A549 (cell line): ENCODE results near the gene ATP6V0A4. TPM values are rescaled to one million over a fixed set of nuclear protein-coding genes. Genes with fewer than 3 reads are reported as not detected.

Source experiments
- ATAC-seq, 2 experiments: fragments of 200-7000 bp in 1 of 2; fragments of >200 bp in 1 of 2; cut with Nextera tagmentation in 1 of 2; cut with Tn5 transposase in 1 of 2; 3 replicates each; pipeline versions ENCODE4 v1.8.0 to v1.9.1; 2018 to 2020; ENCODE audit warnings: mild to moderate bottlenecking in 1 of 2, moderate library complexity in 1 of 2
- CTCF ChIA-PET: fragments of 300-600 bp; sonication (Branson Sonifier 250); formaldehyde crosslinking; extraction: SDS; loops from one replicate; lab custom pipeline; 2021; ENCODE audit warnings: antibody characterized with exemption, inconsistent platforms; lab: Yijun Ruan, JAX
- POLR2A ChIA-PET: fragments of 350-600 bp; formaldehyde crosslinking; extraction: SDS; loops from one replicate; lab custom pipeline; 2021; ENCODE audit warnings: antibody characterized with exemption, inconsistent platforms; lab: Yijun Ruan, JAX
- DNase-seq, 2 experiments: peaks; one replicate each; pipeline versions ENCODE4 v3.0.0 to v3.0.0-alpha.2; 2011 to 2016; ENCODE audit warnings: low read depth in 1 of 2, low spot score in 1 of 2
- FAIRE-seq: peaks from 2 replicates; lab custom pipeline; 2011; peaks lifted over from hg19 to GRCh38; lab: Jason Lieb, UNC
- H3K27ac ChIP-seq, 2 experiments: fragments of >200 bp; sonication (Bioruptor Twin); formaldehyde crosslinking; 3 replicates each; pipeline ENCODE4 v1.5.1; 2016 to 2017
- H3K4me1 ChIP-seq: fragments of >200 bp; sonication (Bioruptor Twin); formaldehyde crosslinking; 3 replicates; pipeline ENCODE4 v1.6.1; 2016
- H3K4me2 ChIP-seq: fragments of >200 bp; sonication (Bioruptor Twin); formaldehyde crosslinking; 3 replicates; pipeline ENCODE4 v1.6.1; 2016
- H3K4me3 ChIP-seq: fragments of >200 bp; sonication (Bioruptor Twin); formaldehyde crosslinking; 3 replicates; pipeline ENCODE4 v1.5.1; 2016
- H3K9me3 ChIP-seq: fragments of >200 bp; sonication (Bioruptor Twin); formaldehyde crosslinking; 3 replicates; pipeline ENCODE4 v1.6.1; 2016
- CHD4 ChIP-seq: fragments of 200-600 bp; sonication (generic); IDR thresholded peaks from 2 replicates; pipeline ENCODE4 v1.6.1; 2016; ENCODE audit warnings: antibody characterized with exemption, mild to moderate bottlenecking, borderline replicate concordance
- CTCF ChIP-seq: fragments of >200 bp; sonication (Bioruptor Twin); formaldehyde crosslinking; IDR thresholded peaks from 3 replicates; pipeline ENCODE4 v1.5.1; 2016
- EHF ChIP-seq: fragments of 250-450 bp; sonication (Bioruptor Pico); IDR thresholded peaks from 2 replicates; pipeline ENCODE4 v1.5.0; 2020; ENCODE audit warnings: mild to moderate bottlenecking
- EHMT2 ChIP-seq: fragments of 200-600 bp; sonication (generic); IDR thresholded peaks from 2 replicates; pipeline ENCODE4 v1.6.1; 2016; ENCODE audit warnings: antibody characterized with exemption, low read depth, mild to moderate bottlenecking, moderate library complexity
- EP300 ChIP-seq, 2 experiments: fragments of >200 bp; sonication (Bioruptor Twin); formaldehyde crosslinking; IDR thresholded peaks; 2 replicates in 1 of 2; 3 replicates in 1 of 2; pipeline ENCODE4 v1.6.1; 2016 to 2017
- FOXS1 ChIP-seq: fragments of 250-450 bp; sonication (Bioruptor Pico); IDR thresholded peaks from 2 replicates; pipeline ENCODE4 v1.5.0; 2020; ENCODE audit warnings: mild to moderate bottlenecking, moderate library complexity
- HDAC2 ChIP-seq: fragments of 200-600 bp; sonication (generic); IDR thresholded peaks from 2 replicates; pipeline ENCODE4 v1.6.1; 2016
- JUN ChIP-seq, 2 experiments: fragments of >200 bp; sonication (Bioruptor Twin); formaldehyde crosslinking; IDR thresholded peaks; 2 replicates in 1 of 2; 3 replicates in 1 of 2; pipeline ENCODE4 v1.6.1; 2016 to 2017
- JUNB ChIP-seq: fragments of >200 bp; sonication (Bioruptor Twin); formaldehyde crosslinking; IDR thresholded peaks from 2 replicates; pipeline ENCODE4 v1.6.1; 2016
- KDM5A ChIP-seq: fragments of 200-600 bp; sonication (generic); IDR thresholded peaks from 2 replicates; pipeline ENCODE4 v1.6.1; 2016; ENCODE audit warnings: antibody characterized with exemption, mild to moderate bottlenecking
- MAZ ChIP-seq: fragments of 150-350 bp; IDR thresholded peaks from 2 replicates; pipeline ENCODE4 v1.6.1; 2014; ENCODE audit warnings: antibody characterized with exemption, low read depth, low read length, borderline replicate concordance
- NR3C1 ChIP-seq: fragments of >200 bp; sonication (Bioruptor Twin); formaldehyde crosslinking; IDR thresholded peaks from 3 replicates; pipeline ENCODE4 v1.6.1; 2017
- RAD21 ChIP-seq, 2 experiments: fragments of >200 bp in 1 of 2; sonication (Bioruptor Twin) in 1 of 2; formaldehyde crosslinking in 1 of 2; IDR thresholded peaks in 1 of 2; conservative IDR thresholded peaks in 1 of 2; 2 replicates in 1 of 2; 3 replicates in 1 of 2; pipeline ENCODE4 v1.6.1; 2012 to 2018; ENCODE audit warnings: inconsistent platforms in 1 of 2
- RNF2 ChIP-seq: fragments of 200-600 bp; sonication (generic); IDR thresholded peaks from 2 replicates; pipeline ENCODE4 v1.6.1; 2016; ENCODE audit warnings: low read depth, mild to moderate bottlenecking, antibody characterized with exemption, moderate library complexity, borderline replicate concordance
- SMC3 ChIP-seq: fragments of >200 bp; sonication (Bioruptor Twin); formaldehyde crosslinking; IDR thresholded peaks from 3 replicates; pipeline ENCODE4 v1.6.1; 2018; ENCODE audit warnings: inconsistent platforms
- TFCP2L1 ChIP-seq: fragments of 250-450 bp; sonication (Bioruptor Pico); IDR thresholded peaks from 2 replicates; pipeline ENCODE4 v1.5.0; 2021; ENCODE audit warnings: mild to moderate bottlenecking
- ZNF302 ChIP-seq: fragments of 250-450 bp; sonication (Bioruptor Pico); IDR thresholded peaks from 2 replicates; pipeline ENCODE4 v1.9.0; 2021; ENCODE audit warnings: inconsistent platforms, mild to moderate bottlenecking, moderate library complexity
- WGBS: methylation state at CpG from one replicate; pipeline ENCODE4 v1.1.6; 2017; ENCODE audit errors: missing lambda C conversion rate; 5-methylcytosine and 5-hydroxymethylcytosine counted together
- polyA plus RNA-seq, 4 experiments: library from polyadenylated mRNA; depleted of rRNA in 3 of 4; stranded (reverse); fragments of >200 nt; fragmentation: RNase III in 1 of 4; extraction: RNeasy Plus Mini Kit Qiagen cat#74134 plus additional on column Dnase treatment in 1 of 4; gene quantifications; 2 replicates in 3 of 4; 3 replicates in 1 of 4; pipeline ENCODE4 v1.2.3, GENCODE V29; 2011 to 2017
- TF ChIP-seq, protein P1 (sequence below): IDR thresholded peaks from 2 replicates; pipeline ENCODE4 v1.6.1; 2012; ENCODE audit warnings: low read depth, borderline replicate concordance

ATP6V0A4 gene
- polyA plus RNA-seq, 2 of the 4 experiments (the other 2 are of a cell fraction), result 0.09 to 0.25 TPM

- no peak for FAIRE-seq
- no peak for DNase-seq
- no peak for ATAC-seq
- TF ChIP-seq HDAC2, result no peak
- TF ChIP-seq EP300 (IDR thresholded peaks at IDR 0.05), result no peak
- no peak for TF ChIP-seq CHD4
- no peak for TF ChIP-seq KDM5A
- TF ChIP-seq MAZ, result no peak
- TF ChIP-seq ZNF302 (CRISPR knock-in tag), result no peak
- TF ChIP-seq NR3C1, result no peak
- no peak for TF ChIP-seq JUNB
- Histone ChIP-seq H3K4me1 (peaks cover 5% of the 10 kb centered on the region; the same call in 1 of the 3 replicates), H3K27ac (no peak overlapping the region), H3K4me3 (no peak overlapping the region), H3K4me2 (no peak overlapping the region), H3K9me3 (no peaks in the 10 kb centered on the region)
- CTCF ChIA-PET, result interaction anchor here (1.4 to 1.8 kb wide), 2 partner anchors 580 to 838 kb away, joined by 3 to 4 read pairs; no protein-coding TSS in a partner anchor
- 84% methylated on average over 5 of the region's 5 CpGs for WGBS
- POLR2A ChIA-PET, result no interaction called here
Measured at GRCh38 chr7:138741453-138741735, 56.6 kb downstream of the ATP6V0A4 start.

- ChIA-PET POLR2A (no interaction called here), CTCF (interaction anchor here (1.4 to 2.3 kb wide), 3 partner anchors 10 to 836 kb away, joined by 3 to 23 read pairs (median 8); no protein-coding TSS in a partner anchor)
- 73% methylated on average over 1 of the region's 1 CpG for WGBS
- FAIRE-seq, result no peak
- no peak for ATAC-seq
- TF ChIP-seq JUNB (no peak), FOXS1 (CRISPR knock-in tag) (no peak), MAZ (no peak), EP300 (IDR thresholded peaks at IDR 0.05) (no peak), TFCP2L1 (CRISPR knock-in tag) (no peak), RNF2 (no peak), EHMT2 (no peak), EHF (CRISPR knock-in tag) (no peak), JUN (IDR thresholded peaks at IDR 0.05) (no peak)
- Histone ChIP-seq H3K27ac (no peak overlapping the region; a peak in 2 of 6 replicates), H3K4me2 (no peak overlapping the region), H3K9me3 (no peaks in the 10 kb centered on the region), H3K4me3 (no peak overlapping the region), H3K4me1 (peaks cover 5% of the 10 kb centered on the region; the same call in 1 of the 3 replicates)
- DNase-seq, result no peak
Measured at GRCh38 chr7:138739859-138740258, 58.1 kb downstream of the ATP6V0A4 start.

GRCh38 chr7:138738551-138739335 lies 59.3 kb downstream of the ATP6V0A4 start:
- Histone ChIP-seq H3K4me2 (peak overlapping the region; percentile 41), H3K27ac (peak overlapping the region; percentile 50 to 57; a peak in 5 of 6 replicates), H3K4me3 (no peak overlapping the region), H3K9me3 (no peaks in the 10 kb centered on the region), H3K4me1 (peaks cover 5% of the 10 kb centered on the region; the same call in 1 of the 3 replicates)
- TF ChIP-seq CHD4 (no peak), SMC3 (peak; percentile 94), CTCF (peak; percentile 96), RAD21 (conservative IDR thresholded peaks at IDR 0.05 in 1 of 2, IDR thresholded peaks at IDR 0.05 in 1 of 2) (peak; percentile 96 to 98), RNF2 (no peak)
- TF ChIP-seq, protein P1, sequence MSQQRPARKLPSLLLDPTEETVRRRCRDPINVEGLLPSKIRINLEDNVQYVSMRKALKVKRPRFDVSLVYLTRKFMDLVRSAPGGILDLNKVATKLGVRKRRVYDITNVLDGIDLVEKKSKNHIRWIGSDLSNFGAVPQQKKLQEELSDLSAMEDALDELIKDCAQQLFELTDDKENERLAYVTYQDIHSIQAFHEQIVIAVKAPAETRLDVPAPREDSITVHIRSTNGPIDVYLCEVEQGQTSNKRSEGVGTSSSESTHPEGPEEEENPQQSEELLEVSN, result peak; percentile 61; the same call in 1 of the 2 replicates
- FAIRE-seq, result peak; percentile 32
- DNase-seq, result peak; percentile 73 to 86
- POLR2A ChIA-PET, result interaction anchor here (1.0 kb wide), 1 partner anchor 577 kb away, joined by 5 read pairs; no protein-coding TSS in a partner anchor
- CTCF ChIA-PET, result interaction anchor here (0.6 to 2.6 kb wide), 59 partner anchors 9 to 1135 kb away, joined by 3 to 32 read pairs (median 3); partner anchors contain the start of genes AKR1D1 and CREB3L2
- ATAC-seq, result peak; percentile 98 to 99
- WGBS, result 27% methylated on average over 14 of the region's 14 CpGs
